ENCODE data around the gene LRP8. TPM values are rescaled to one million over a fixed set of nuclear protein-coding genes. Genes with fewer than 3 reads are reported as not detected.

The LRP8 gene
- total and polyA plus RNA-seq, 2 donors (not counting 3 experiments of a cell fraction or from before 2014, with no cell fraction given) = 40.9 to 62.2 TPM

- intact Hi-C loops (cut with micrococcal nuclease) = no loop called here
- DNase-seq (ENCODE audit: low read depth, low spot score) (no peak), FAIRE-seq (no peak)
- Histone ChIP-seq H3K79me2 (ENCODE audit: control insufficient read depth, insufficient read depth, low read length) (peaks cover 73% of the 10 kb centered on the region), H3K4me3 (replicated peaks in 1 of 3; ENCODE audit: insufficient read depth in 1 of 3, low read depth in 1 of 3, low read length in 3 of 3) (no peak overlapping the region), H4K20me1 (replicated peaks; ENCODE audit: control insufficient read depth, extremely low read depth, insufficient read depth, low read length) (no peaks in the 10 kb centered on the region), H3K27ac (ENCODE audit: insufficient read depth, low read depth, low read length) (no peak overlapping the region), H3K4me1 (ENCODE audit: control insufficient read depth, extremely low read depth, insufficient read depth, low read length) (no peaks in the 10 kb centered on the region), H3K27me3 (ENCODE audit: control insufficient read depth in 2 of 2, insufficient read depth in 2 of 2, low read length in 2 of 2) (no peaks in the 10 kb centered on the region), H3K9ac (replicated peaks; ENCODE audit: extremely low read depth, insufficient read depth, low read length) (no peak overlapping the region), H2AFZ (ENCODE audit: low read depth, low read length) (no peak overlapping the region), H3K36me3 (ENCODE audit: control insufficient read depth in 2 of 2, extremely low read depth in 1 of 2, insufficient read depth in 2 of 2, low read length in 2 of 2) (no peaks in the 10 kb centered on the region), H3K4me2 (ENCODE audit: insufficient read depth, low read length) (no peak overlapping the region), H3K9me1 (replicated peaks; ENCODE audit: control insufficient read depth, extremely low read depth, insufficient read depth, low read length) (no peaks in the 10 kb centered on the region), H3K9me3 (replicated peaks; ENCODE audit: control insufficient read depth, insufficient read depth, low read length) (no peaks in the 10 kb centered on the region)
- ChIA-PET POLR2A (no interaction called here), CTCF (no interaction called here)
- TF ChIP-seq POLR2AphosphoS5 (IDR thresholded peaks at IDR 0.05; ENCODE audit: insufficient read depth, low read depth, low read length) = no peak
- no peak for TF ChIP-seq GATA2 (IDR thresholded peaks at IDR 0.05; ENCODE audit: insufficient read depth, insufficient read length, low read depth, low read length)
- dilution Hi-C loops (cut with MboI; ENCODE audit: extremely low pct_ligation_motif_present, low sequenced_read_pairs) = no loop called here
- BruUV-seq (replicated peaks) = no TSS peak
Measured at GRCh38 chr1:53314096-53314495, 13.8 kb downstream of the LRP8 start.

DNA sequence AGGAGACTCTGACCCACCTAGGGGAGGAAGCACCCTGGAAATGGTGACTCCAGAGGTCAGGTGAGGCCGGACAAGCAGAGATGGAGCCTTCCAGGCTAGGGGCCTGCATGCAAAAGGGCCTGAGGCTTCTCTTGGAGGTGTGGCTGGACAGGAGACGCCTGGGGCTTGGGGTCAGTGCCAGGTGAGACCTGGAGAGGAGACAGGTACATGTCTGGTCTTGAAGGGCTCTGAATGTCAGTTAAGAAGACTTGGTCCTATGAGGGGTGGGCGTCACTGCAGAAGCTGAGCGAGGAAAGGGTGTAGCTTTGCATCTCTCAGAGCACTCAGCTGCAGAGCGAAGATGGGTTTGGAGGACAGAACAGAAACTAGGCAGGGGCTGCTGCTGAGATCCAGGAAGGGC is 14.3 kb downstream of the LRP8 start:
- no peaks in the 10 kb centered on the region for H3K27me3 ChIP-seq (ENCODE audit: control insufficient read depth in 2 of 2, insufficient read depth in 2 of 2, low read length in 2 of 2)
- intact Hi-C loops (cut with micrococcal nuclease) (no loop called here), dilution Hi-C loops (cut with MboI; ENCODE audit: extremely low pct_ligation_motif_present, low sequenced_read_pairs) (no loop called here)
- CTCF ChIA-PET = no interaction called here
- H3K9ac ChIP-seq (replicated peaks; ENCODE audit: extremely low read depth, insufficient read depth, low read length) = no peak overlapping the region
- H2AFZ ChIP-seq (ENCODE audit: low read depth, low read length) = no peak overlapping the region
- TF ChIP-seq MAX (IDR thresholded peaks at IDR 0.05; ENCODE audit: insufficient read depth, insufficient read length) (no peak), JUN (IDR thresholded peaks at IDR 0.05; ENCODE audit: borderline replicate concordance, insufficient read depth, insufficient read length, low read depth) (no peak), GATA2 (IDR thresholded peaks at IDR 0.05; ENCODE audit: insufficient read depth, insufficient read length, low read depth, low read length) (no peak), FOS (IDR thresholded peaks at IDR 0.05; ENCODE audit: borderline replicate concordance, insufficient read depth, low read length) (no peak), MYC (IDR thresholded peaks at IDR 0.05; ENCODE audit: low read depth, low read length) (no peak), POLR2A (IDR thresholded peaks at IDR 0.05; ENCODE audit: low read depth, low read length) (no peak), POLR2AphosphoS5 (IDR thresholded peaks at IDR 0.05; ENCODE audit: insufficient read depth, low read depth, low read length) (no peak), EZH2 (IDR thresholded peaks at IDR 0.05; ENCODE audit: borderline replicate concordance, low read depth, low read length, severe bottlenecking) (no peak)
- TF ChIP-seq, protein P1, sequence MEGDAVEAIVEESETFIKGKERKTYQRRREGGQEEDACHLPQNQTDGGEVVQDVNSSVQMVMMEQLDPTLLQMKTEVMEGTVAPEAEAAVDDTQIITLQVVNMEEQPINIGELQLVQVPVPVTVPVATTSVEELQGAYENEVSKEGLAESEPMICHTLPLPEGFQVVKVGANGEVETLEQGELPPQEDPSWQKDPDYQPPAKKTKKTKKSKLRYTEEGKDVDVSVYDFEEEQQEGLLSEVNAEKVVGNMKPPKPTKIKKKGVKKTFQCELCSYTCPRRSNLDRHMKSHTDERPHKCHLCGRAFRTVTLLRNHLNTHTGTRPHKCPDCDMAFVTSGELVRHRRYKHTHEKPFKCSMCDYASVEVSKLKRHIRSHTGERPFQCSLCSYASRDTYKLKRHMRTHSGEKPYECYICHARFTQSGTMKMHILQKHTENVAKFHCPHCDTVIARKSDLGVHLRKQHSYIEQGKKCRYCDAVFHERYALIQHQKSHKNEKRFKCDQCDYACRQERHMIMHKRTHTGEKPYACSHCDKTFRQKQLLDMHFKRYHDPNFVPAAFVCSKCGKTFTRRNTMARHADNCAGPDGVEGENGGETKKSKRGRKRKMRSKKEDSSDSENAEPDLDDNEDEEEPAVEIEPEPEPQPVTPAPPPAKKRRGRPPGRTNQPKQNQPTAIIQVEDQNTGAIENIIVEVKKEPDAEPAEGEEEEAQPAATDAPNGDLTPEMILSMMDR (IDR thresholded peaks at IDR 0.05; ENCODE audit: extremely low read depth in 1 of 2, insufficient read depth in 1 of 2, low read depth in 1 of 2, low read length in 2 of 2) = no peak
- H3K4me2 ChIP-seq (ENCODE audit: insufficient read depth, low read length) = no peak overlapping the region
- POLR2A ChIA-PET = no interaction called here
- H3K36me3 ChIP-seq (ENCODE audit: control insufficient read depth in 2 of 2, extremely low read depth in 1 of 2, insufficient read depth in 2 of 2, low read length in 2 of 2) = peaks cover 0 to 1% of the 10 kb centered on the region in 2 experiments
- no peak for FAIRE-seq
- peaks cover 70% of the 10 kb centered on the region for H3K79me2 ChIP-seq (ENCODE audit: control insufficient read depth, insufficient read depth, low read length)
- H3K4me1 ChIP-seq (ENCODE audit: control insufficient read depth, extremely low read depth, insufficient read depth, low read length) = no peaks in the 10 kb centered on the region
- H4K20me1 ChIP-seq (replicated peaks; ENCODE audit: control insufficient read depth, extremely low read depth, insufficient read depth, low read length) = no peaks in the 10 kb centered on the region
- no peak overlapping the region for H3K27ac ChIP-seq (ENCODE audit: insufficient read depth, low read depth, low read length)
- H3K4me3 ChIP-seq (replicated peaks in 1 of 3; ENCODE audit: insufficient read depth in 1 of 3, low read depth in 1 of 3, low read length in 3 of 3) = no peak overlapping the region
- BruUV-seq (replicated peaks) = no TSS peak
- H3K9me1 ChIP-seq (replicated peaks; ENCODE audit: control insufficient read depth, extremely low read depth, insufficient read depth, low read length) = no peaks in the 10 kb centered on the region
- DNase-seq (ENCODE audit: low read depth, low spot score) = no peak
- H3K9me3 ChIP-seq (replicated peaks; ENCODE audit: control insufficient read depth, insufficient read depth, low read length) = no peaks in the 10 kb centered on the region
